DLD1 (cell line): ENCODE data around the gene GREM2.

Experiments
- in situ Hi-C: cut with HindIII; loops from 2 replicates; pipeline ENCODE4 v1.10.0; 2017; ENCODE audit warnings: low sequenced_read_pairs

GREM2 gene

DNA sequence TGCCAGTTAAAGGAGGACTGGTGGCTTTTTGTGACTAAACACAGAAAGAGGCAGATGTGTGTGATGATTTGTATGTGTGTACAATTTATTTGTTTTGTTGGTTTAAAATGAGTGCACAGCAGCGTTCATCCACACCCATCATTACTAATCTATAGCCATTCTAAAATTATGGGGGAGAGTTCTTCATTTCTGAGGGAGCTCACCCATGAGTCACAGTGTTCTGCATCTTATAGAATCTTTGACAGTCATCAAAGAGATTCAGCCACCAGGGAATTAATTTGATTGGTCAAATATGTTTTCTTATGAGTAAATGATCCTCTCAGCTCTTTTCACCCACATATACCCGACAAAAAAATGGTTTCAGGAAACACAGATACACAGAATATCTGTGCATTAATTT, 147.9 kb downstream of the GREM2 start:
- in situ Hi-C loops = no loop called here

DNA sequence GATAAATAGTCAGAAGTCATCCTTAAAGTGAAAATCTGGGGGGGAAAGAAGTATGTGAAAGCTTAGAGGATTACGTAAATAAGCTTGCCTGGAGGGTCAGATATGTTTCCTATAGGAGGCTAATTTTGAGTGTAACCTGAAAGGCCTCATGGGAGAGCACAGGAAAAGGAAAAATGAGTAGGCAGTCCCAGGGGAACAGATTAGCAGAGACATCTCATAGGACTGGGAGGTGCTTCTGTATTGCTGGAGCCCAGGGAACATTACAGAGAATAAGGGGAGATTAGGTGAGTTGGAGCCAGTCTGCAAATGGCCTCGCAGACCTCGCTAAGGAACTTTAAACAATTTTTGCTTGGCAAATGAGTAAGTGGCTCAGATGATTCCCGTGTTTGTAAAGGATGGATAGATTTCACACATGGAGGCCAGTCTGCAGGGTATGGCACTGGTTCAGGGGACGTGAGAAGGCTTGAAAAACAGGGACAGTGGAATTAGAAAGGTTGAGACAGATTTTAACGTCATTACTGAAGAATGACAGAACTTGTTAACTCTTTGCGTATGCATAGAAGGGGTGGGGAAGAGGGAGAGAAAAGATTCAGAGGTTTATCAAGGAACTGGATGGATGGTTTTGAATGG, 149.1 kb downstream of the GREM2 start:
- in situ Hi-C loops = no loop called here

DNA sequence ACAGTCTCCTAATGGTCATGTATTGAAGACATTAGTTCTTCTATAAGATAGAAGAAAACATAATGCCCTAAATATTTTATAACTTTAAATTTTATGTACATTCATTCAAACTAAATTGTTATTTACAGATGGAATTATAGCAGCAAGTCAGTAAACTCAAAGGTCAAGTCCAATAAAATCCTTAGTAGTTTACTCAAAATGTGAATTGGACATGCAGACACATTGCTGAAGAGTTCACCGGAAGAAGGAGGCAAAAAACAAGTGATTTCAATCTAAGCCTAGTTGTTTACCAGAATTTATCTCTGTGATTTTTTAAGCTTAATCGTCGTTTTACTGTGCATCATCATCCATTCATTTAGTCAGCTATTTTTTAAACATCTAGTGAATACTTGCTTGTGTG, 149.7 kb downstream of the GREM2 start:
- in situ Hi-C loops = no loop called here

DNA sequence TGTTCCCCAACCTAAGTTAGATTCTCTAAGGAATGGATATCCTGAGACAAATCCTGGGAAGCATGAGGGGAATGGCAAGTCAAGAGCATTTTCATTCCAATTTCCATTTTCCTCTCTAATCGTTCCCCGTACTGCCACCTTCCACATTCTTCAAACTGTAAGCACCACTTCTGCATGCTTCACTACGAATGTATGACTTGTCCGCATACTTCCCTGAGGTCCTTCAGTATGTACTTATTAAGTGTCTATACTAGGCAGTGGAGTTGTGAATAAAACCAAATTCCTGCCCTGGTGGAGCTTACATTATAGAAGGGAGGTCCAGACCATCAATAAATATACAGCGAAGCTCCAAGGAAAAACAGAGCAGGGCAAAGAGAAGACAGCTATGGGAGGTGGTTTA, 154.8 kb downstream of the GREM2 start:
- in situ Hi-C loops = no loop called here

DNA sequence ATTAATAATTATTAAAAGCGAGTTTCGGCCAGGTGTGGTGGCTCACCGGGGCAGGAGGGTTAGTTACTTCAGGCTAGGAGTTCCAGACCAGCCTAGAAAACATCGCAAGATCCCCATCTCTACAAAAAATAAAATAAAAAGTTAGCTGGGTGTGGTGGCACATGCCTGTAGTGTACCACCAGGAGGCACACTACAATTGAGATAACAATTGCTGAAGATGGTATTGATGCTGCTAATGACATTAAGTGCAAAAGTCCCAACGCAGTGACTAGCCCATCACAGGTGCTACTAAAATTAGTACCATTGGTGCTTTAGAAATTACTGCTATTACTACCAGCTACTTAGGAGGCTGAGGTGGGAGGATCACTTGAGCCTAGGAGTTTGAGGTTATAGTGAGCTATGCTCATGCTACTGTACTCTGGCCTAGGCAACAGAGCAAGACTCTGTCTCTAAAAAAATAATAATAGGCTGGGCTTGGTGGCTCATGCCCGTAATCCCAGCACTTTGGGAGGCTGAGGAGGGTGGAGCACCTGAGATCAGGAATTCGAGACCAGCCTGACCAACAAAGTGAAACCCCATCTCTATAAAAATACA, 156.6 kb downstream of the GREM2 start:
- in situ Hi-C loops = no loop called here

DNA sequence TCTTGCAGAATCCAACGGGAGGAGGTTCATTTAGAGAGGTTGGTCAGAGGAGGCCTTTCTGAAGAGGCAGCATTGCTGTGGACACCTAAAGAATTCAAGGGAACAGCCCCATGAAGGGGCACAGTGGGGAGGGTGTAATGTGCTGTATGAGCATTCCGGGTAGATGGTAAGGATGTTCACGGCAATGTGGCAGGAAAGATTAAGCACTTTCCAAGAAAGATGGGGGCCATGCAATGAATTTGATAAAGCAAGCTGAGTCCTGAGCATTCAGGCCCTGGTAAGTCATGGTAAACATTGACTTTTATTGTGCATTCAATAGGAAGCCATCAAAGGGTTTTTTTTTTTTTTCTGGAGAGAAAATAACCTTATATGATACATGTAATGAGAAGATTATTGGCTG, 166.6 kb downstream of the GREM2 start:
- in situ Hi-C loops = no loop called here

DNA sequence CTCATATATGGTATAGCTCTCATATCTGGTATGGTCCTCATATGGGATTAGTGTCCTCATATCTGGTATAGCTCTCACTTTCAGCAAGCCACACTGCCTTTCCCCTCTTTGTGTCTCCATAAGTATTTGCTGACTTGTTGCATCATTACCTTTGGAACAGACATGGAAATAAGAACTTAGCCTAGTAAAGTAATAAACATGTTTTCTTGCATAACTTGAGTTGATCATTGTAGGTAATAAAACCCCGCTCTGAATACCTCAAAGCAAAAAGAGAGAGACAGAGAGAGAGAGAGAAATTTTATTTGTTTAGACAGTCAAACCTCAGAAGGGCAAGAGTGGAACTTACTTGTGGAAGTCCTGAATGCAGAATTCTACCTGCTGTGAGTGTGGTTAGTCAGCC, 170.3 kb downstream of the GREM2 start:
- in situ Hi-C loops = no loop called here
